Cardiac muscle cell (in vitro differentiated cells and primary cell): ENCODE measurements around the gene ARFGAP3. TPM values are rescaled to one million over a fixed set of nuclear protein-coding genes. Genes with fewer than 3 reads are reported as not detected.
"Not testable (repeated sequence)": the region's sequence is repeated elsewhere in the genome, so short reads cannot be mapped to it uniquely, and the experiment has no call there.

Experiments used
- DNase-seq, 2 donors: peaks; one replicate each; pipeline versions ENCODE4 v3.0.0 to v3.0.0-alpha.2; 2010 to 2017; ENCODE audit warnings: low read depth in 1 of 2, low spot score in 1 of 2
- H3K27ac ChIP-seq: fragments of 200-600 bp; sonication (generic); 2 replicates; pipeline ENCODE4 v1.5.1; 2016
- H3K27me3 ChIP-seq: fragments of 200-600 bp; sonication (generic); 2 replicates; pipeline ENCODE4 v1.6.0; 2016; ENCODE audit warnings: control low read depth
- H3K36me3 ChIP-seq: fragments of 200-600 bp; sonication (generic); 2 replicates; pipeline ENCODE4 v1.5.1; 2016; ENCODE audit warnings: control low read depth
- H3K4me1 ChIP-seq: fragments of 200-600 bp; sonication (generic); 2 replicates; pipeline ENCODE4 v1.8.1; 2017; ENCODE audit warnings: low read depth, mild to moderate bottlenecking, mixed run types
- H3K4me3 ChIP-seq: fragments of 200-600 bp; sonication (generic); 2 replicates; pipeline ENCODE4 v1.5.1; 2016; ENCODE audit warnings: mild to moderate bottlenecking
- H3K9me3 ChIP-seq: fragments of 200-600 bp; sonication (generic); 2 replicates; pipeline ENCODE4 v1.5.1; 2017; ENCODE audit warnings: low read depth, mild to moderate bottlenecking, control low read depth
- CTCF ChIP-seq: IDR thresholded peaks from 2 replicates; pipeline ENCODE4 v1.5.1; 2012; ENCODE audit warnings: low read depth, mild to moderate bottlenecking, low read length
- polyA plus RNA-seq: library from polyadenylated mRNA; unstranded; fragments of >200 nt; fragmentation: Nextera tagmentation; extraction: Ambion mirVana; gene quantifications from 2 replicates; pipeline ENCODE4 v1.2.1, GENCODE V29; 2016
- total RNA-seq: library from RNA; depleted of rRNA; stranded (reverse); fragments of >200 nt; gene quantifications from 2 replicates; pipeline ENCODE4 v1.2.3, GENCODE V29; 2016

ARFGAP3 gene
- total and polyA plus RNA-seq, 2 experiments from 2014 or later: 26.3 to 38.2 TPM

GRCh38 chr22:42763965-42764480 lies 93.0 kb downstream of the ARFGAP3 start:
- H3K4me3 ChIP-seq: no peak overlapping the region
- H3K9me3 ChIP-seq: no peaks in the 10 kb centered on the region
- H3K27ac ChIP-seq: no peak overlapping the region
- no peaks in the 10 kb centered on the region for H3K36me3 ChIP-seq
- peaks cover 3% of the 10 kb centered on the region for H3K4me1 ChIP-seq
- no peaks in the 10 kb centered on the region for H3K27me3 ChIP-seq
- no peak for TF ChIP-seq CTCF
- DNase-seq: no peak

- Histone ChIP-seq H3K4me3 (no peak overlapping the region), H3K36me3 (no peaks in the 10 kb centered on the region), H3K9me3 (no peaks in the 10 kb centered on the region), H3K27ac (no peak overlapping the region), H3K27me3 (peaks cover 9% of the 10 kb centered on the region), H3K4me1 (no peaks in the 10 kb centered on the region)
- no peak for TF ChIP-seq CTCF
- no peak for DNase-seq
These were observed 96.1 kb downstream of the ARFGAP3 start for GRCh38 chr22:42760806-42761565.

- Histone ChIP-seq H3K4me1 (no peaks in the 10 kb centered on the region), H3K27ac (no peak overlapping the region), H3K4me3 (no peak overlapping the region), H3K9me3 (no peaks in the 10 kb centered on the region), H3K27me3 (peaks cover 9% of the 10 kb centered on the region), H3K36me3 (no peaks in the 10 kb centered on the region)
- peak in 1 of 2 donors; percentile 83 for DNase-seq
- TF ChIP-seq CTCF: no peak
These were observed 98.0 kb downstream of the ARFGAP3 start for GRCh38 chr22:42758931-42759629.

GRCh38 chr22:42755553-42755952 lies 101.5 kb downstream of the ARFGAP3 start:
- not testable (repeated sequence) for H3K4me3 ChIP-seq, H3K27ac ChIP-seq, H3K36me3 ChIP-seq, H3K9me3 ChIP-seq, H3K4me1 ChIP-seq, H3K27me3 ChIP-seq
- peak in 1 of 2 donors; percentile 91 for DNase-seq

- not testable (repeated sequence) for DNase-seq, H3K9me3 ChIP-seq, H3K27me3 ChIP-seq, H3K4me1 ChIP-seq, H3K36me3 ChIP-seq, H3K4me3 ChIP-seq, H3K27ac ChIP-seq
These were observed 102.0 kb downstream of the ARFGAP3 start for GRCh38 chr22:42755121-42755520.

GRCh38 chr22:42754658-42755057 lies 102.4 kb downstream of the ARFGAP3 start:
- H3K27ac ChIP-seq: no peak overlapping the region
- H3K4me3 ChIP-seq: no peak overlapping the region
- no peaks in the 10 kb centered on the region for H3K9me3 ChIP-seq
- peaks cover 9% of the 10 kb centered on the region for H3K27me3 ChIP-seq
- H3K4me1 ChIP-seq: no peaks in the 10 kb centered on the region
- peak; percentile 30 to 76 for DNase-seq
- no peak for TF ChIP-seq CTCF
- H3K36me3 ChIP-seq: no peaks in the 10 kb centered on the region
